Measurements from ENCODE around the gene ADGRD1.
"Not testable (repeated sequence)": the region's sequence is repeated elsewhere in the genome, so short reads cannot be mapped to it uniquely, and the experiment has no call there.

The ADGRD1 gene

GRCh38 chr12:130937546-130937945 is 16.2 kb upstream of the ADGRD1 start:
- not testable (repeated sequence) for DNase-seq (ENCODE audit: low read depth)

- DNase-seq (ENCODE audit: low read depth) = no peak
These were observed 15.5 kb upstream of the ADGRD1 start for GRCh38 chr12:130938186-130938585.

- no peak for DNase-seq (ENCODE audit: low read depth)
These were observed 8.8 kb upstream of the ADGRD1 start for GRCh38 chr12:130944878-130945277.

- no peak for DNase-seq (ENCODE audit: low read depth)
These were observed 7.8 kb upstream of the ADGRD1 start for GRCh38 chr12:130945786-130946492.

GRCh38 chr12:130947028-130947613 is 6.6 kb upstream of the ADGRD1 start:
- DNase-seq (ENCODE audit: low read depth) = no peak

- no peak for DNase-seq (ENCODE audit: low read depth)
These were observed 5.6 kb upstream of the ADGRD1 start for GRCh38 chr12:130948136-130948535.

GRCh38 chr12:130948751-130949150 is 5.0 kb upstream of the ADGRD1 start:
- DNase-seq (ENCODE audit: low read depth) = no peak

- no peak for DNase-seq (ENCODE audit: low read depth)
These were observed 3.9 kb upstream of the ADGRD1 start for GRCh38 chr12:130949806-130950205.

- no peak for DNase-seq (ENCODE audit: low read depth)
These were observed 2.1 kb upstream of the ADGRD1 start for GRCh38 chr12:130951636-130952035.

- no peak for DNase-seq (ENCODE audit: low read depth)
These were observed 1.3 kb upstream of the ADGRD1 start for GRCh38 chr12:130952171-130952954.

- DNase-seq (ENCODE audit: low read depth) = no peak
These were observed 781 bp downstream of the ADGRD1 start for GRCh38 chr12:130954544-130954831.

GRCh38 chr12:130955238-130955816 is 1.6 kb downstream of the ADGRD1 start:
- no peak for DNase-seq (ENCODE audit: low read depth)

GRCh38 chr12:130956009-130956408 is 2.3 kb downstream of the ADGRD1 start:
- DNase-seq (ENCODE audit: low read depth) = no peak

GRCh38 chr12:130956456-130957303 is 3.0 kb downstream of the ADGRD1 start:
- DNase-seq (ENCODE audit: low read depth) = no peak

GRCh38 chr12:130957304-130957621 is 3.6 kb downstream of the ADGRD1 start:
- DNase-seq (ENCODE audit: low read depth) = no peak

- DNase-seq (ENCODE audit: low read depth) = no peak
These were observed 4.9 kb downstream of the ADGRD1 start for GRCh38 chr12:130958557-130959140.

GRCh38 chr12:130959632-130960031 is 5.9 kb downstream of the ADGRD1 start:
- no peak for DNase-seq (ENCODE audit: low read depth)

GRCh38 chr12:130960058-130960457 is 6.4 kb downstream of the ADGRD1 start:
- DNase-seq (ENCODE audit: low read depth) = no peak

- DNase-seq (ENCODE audit: low read depth) = no peak
These were observed 7.1 kb downstream of the ADGRD1 start for GRCh38 chr12:130960787-130961186.

GRCh38 chr12:130961921-130962451 is 8.3 kb downstream of the ADGRD1 start:
- no peak for DNase-seq (ENCODE audit: low read depth)

GRCh38 chr12:130965214-130965613 is 11.5 kb downstream of the ADGRD1 start:
- DNase-seq (ENCODE audit: low read depth) = no peak

GRCh38 chr12:130965668-130966067 is 12.0 kb downstream of the ADGRD1 start:
- DNase-seq (ENCODE audit: low read depth) = no peak
